T-helper 1 cell treated with Interleukin-12 subunit alpha and Interleukin-12 subunit beta and Interleukin-4 antibody, amounts not matched to agents 30 ng/mL and 1 ng/mL, for 36 hours (primary cell): ENCODE results near the gene SLC34A3. TPM values are rescaled to one million over a fixed set of nuclear protein-coding genes. Genes with fewer than 3 reads are reported as not detected.
"Not testable (repeated sequence)": the region's sequence is repeated elsewhere in the genome, so short reads cannot be mapped to it uniquely, and the experiment has no call there.

Experiments used
- intact Hi-C: fragments of 100-400 bp; cut with micrococcal nuclease; formaldehyde crosslinking; loops from one replicate; pipeline ENCODE4 v1.15.1; 2024
- total RNA-seq: library from RNA; stranded (reverse); gene quantifications from 2 replicates; pipeline ENCODE4 v1.2.3, GENCODE V29; 2022

SLC34A3 gene
- total RNA-seq, 1 donor from 2014 or later, result not detected

DNA sequence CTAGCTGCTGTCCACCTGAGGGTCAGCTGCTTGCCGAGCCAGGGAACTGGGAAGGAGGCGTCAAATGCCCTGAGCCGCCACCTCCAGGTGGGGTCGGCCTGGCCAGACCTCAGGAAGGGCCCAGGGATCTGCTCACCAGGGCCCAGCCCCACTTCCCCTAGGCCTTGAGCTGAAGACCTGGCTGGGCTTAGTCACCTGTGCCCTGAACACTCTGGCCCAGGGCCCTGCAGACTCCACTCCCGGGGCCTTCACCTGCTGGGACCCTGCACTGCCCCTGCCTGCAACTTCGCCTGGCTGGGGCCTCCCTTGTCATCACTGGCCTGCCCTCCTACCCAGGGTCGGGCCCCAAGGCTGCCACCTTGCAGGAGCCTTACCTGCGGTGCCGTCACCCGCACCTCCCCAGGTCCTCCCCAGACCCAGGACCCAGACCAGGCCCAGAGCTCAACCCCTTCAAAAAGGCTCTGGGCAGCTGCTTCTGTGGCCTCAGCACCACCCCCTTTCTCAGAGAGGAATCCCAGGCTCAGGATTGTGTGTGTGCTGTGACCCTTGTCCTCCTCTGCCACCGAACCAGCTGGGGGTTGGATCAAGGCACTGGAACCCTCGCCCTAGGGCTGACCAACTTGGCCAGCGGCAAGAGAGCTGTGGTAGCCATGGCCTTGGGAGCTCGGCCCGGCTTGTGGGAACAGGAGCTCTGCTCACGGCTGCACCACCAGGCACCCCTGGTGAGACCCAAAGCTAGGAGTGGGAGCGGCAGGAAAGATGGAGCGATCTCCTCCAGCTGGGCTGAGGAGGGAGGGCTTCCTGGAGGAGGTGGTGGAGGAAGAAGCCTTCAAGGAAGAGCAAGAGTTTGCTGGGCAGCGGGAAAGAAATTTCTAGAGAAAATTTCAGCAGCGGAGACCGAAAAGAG, 23.3 kb downstream of the SLC34A3 start:
- intact Hi-C loops, result no loop called here

DNA sequence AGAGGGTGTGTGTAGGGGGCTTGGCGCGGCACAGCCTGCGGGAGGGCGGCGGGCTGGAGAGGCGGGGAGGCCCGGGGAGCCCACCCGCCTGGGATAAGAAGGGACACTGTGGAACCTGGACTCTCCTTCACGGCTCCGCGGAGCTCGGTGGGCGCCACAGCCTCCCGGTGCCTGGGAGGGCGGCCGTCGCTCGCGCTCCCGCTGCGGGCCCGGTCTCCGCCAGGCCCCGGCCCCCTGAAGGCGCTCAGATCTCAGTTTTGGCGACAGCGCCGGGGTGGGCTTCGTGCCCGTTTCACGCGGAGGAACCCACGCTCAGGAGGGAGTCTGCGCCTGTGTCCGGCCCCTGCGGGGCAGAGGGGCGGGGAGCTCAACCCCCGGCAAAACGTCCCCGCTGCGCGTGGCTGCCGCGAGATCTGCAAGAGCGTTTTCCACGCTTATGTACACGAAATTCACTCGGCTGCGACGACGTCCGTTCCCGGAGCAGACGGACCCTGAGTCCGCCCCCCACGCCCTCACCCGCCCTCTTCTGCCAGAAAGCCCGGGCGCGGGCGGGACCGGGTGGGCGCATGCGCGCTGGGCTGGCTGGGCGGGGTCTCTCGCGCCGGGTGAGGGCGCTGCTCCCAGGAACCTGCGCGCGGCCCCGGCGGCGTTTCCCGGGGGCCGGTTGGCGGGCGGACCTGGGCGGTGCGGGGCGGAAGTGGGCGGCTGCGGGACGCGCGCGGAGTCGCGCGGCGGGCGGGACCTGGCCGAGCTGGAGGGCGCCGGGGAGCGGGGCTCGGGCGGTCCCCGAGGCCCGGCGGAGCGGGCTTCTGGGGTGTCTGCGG, 24.1 kb downstream of the SLC34A3 start, which contains the start of gene NELFB:
TSS of gene NELFB (plus strand) at position 704 of the 824 bp plus-strand sequence.
- intact Hi-C loops, result loop anchor here (1.0 kb wide), 6 partner anchors 14 to 169 kb away; partner anchors contain the start of genes ANAPC2, MAN1B1, NDOR1 and SSNA1

DNA sequence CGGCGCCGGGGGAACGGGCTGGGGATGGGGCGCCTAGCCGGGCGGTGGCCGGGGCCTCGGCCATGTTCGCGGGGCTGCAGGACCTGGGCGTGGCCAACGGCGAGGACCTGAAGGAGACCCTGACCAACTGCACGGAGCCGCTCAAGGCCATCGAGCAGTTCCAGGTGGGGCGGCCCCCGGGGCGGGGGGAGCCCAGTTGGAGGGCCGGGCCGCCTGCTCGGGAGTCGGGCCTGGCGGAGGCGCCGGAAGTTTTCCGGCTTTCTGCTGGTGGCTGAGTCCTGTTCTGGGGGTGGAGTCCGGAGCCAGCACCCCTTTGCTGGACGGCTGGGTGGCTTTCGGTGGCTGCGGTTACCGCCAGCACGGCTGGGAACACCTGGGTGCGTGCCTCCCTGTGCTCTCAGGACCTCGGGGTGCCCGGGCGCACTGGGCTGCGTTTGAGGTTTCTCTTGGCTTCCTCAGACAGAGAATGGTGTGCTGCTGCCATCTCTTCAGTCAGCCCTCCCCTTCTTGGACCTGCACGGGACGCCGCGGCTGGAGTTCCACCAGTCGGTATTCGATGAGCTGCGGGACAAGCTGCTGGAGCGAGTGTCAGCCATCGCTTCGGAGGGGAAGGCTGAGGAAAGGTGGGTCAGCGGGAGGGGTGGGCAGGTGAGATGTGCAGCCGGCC, 24.9 kb downstream of the SLC34A3 start:
- intact Hi-C loops, result loop anchor here (1.0 kb wide), 6 partner anchors 14 to 169 kb away; partner anchors contain the start of genes ANAPC2, MAN1B1, NDOR1 and SSNA1

DNA sequence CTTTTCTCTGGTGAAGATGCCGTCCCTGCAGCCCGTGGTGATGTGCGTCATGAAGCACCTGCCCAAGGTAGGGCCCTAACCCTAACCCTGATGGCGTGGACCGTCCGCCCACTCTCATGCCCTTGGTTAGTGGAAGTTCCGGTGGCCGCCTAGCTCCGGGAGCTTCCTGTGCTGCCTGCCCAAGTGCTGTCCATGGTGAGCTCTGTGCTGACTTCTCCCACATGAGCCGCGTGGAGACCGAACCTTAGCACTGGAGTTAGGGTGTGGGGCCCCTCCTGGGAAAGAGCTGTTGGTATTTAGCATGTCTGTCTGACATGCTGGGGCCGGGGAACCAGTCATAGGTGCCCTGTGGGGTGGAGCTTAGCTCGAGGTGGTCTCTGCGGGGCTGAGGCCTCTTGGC, 25.7 kb downstream of the SLC34A3 start:
- intact Hi-C loops, result no loop called here

DNA sequence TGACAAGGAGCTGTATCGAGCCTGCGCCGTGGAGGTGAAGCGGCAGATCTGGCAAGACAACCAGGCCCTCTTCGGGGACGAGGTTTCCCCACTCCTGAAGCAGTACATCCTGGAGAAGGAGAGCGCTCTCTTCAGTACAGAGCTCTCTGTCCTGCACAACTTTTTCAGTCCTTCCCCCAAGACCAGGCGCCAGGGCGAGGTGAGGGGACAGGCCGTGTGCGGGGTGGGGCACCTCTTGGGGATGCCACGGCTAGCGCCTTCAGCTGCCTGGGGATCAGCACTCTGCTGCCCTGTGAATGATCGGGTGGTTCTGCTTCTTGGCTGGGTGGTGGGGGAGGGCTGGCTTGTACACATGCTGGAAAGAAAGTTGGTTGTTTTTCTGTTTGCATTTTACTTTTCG, 26.2 kb downstream of the SLC34A3 start:
- intact Hi-C loops, result no loop called here

DNA sequence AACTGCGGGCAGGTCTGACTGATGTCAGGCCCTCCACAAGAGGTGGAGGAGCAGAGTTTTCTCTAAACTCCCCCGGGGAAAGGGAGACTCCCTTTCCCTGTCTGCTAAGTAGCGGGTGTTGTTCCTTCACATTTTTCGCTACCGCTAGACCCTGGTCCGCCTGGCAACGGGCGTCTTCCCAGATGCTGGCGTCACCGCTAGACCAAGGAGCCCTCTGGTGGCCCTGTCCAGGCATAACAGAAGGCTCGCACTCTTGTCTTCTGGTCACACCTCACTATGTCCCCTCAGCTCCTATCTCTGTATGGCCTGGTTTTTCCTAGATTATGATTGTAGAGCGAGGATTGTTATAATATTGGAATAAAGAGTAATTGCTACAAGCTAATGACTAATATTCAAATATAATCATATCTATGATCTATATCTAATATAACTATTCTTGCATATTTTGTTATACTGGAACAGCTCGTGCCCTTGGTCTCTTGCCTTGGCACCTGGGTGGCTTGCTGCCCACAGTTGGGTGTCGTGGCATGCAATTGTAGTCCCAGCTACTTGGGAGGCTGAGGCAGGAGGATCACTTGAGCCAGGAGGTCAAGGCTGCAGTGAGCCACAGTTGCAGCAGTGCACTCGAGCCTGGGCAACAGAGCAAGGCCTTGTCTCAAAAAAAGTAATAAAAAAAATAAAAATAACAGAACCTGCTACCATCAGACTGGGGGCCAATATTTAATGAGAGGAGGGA, 31.6 kb downstream of the SLC34A3 start:
- intact Hi-C loops, result not testable (repeated sequence)

DNA sequence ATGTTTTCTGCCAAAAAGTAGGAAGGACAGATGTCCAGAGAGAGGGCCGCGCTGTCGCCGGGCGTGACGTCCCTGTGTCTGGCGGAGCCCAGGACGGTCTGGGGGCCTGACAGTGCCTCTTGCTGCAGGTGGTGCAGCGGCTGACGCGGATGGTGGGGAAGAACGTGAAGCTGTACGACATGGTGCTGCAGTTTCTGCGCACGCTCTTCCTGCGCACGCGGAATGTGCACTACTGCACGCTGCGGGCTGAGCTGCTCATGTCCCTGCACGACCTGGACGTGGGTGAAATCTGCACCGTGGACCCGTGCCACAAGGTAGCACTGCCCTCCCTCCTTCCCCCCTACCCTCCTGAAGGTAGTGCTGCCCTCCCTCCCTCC, 32.2 kb downstream of the SLC34A3 start:
- intact Hi-C loops, result no loop called here

DNA sequence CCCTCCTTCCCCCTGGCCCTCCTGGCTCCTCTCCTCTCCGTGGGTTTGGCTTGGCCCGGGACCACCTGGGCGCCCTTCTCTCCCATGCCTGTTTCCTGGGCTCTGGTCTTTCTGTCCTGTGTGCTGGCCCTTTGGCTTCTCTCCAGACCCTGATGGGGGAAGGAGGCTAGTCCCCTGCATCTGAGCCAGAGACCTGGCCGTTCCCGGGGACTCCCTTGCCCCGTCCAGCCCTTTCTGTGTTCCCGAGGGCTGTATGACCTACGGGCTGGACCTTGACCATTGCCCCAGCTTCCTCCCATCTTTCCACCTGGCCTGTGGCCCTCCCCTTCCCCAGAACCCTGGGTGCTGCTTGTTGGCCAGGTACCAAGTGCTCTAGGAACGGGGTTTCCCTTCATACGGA, 32.8 kb downstream of the SLC34A3 start:
- intact Hi-C loops, result no loop called here

DNA sequence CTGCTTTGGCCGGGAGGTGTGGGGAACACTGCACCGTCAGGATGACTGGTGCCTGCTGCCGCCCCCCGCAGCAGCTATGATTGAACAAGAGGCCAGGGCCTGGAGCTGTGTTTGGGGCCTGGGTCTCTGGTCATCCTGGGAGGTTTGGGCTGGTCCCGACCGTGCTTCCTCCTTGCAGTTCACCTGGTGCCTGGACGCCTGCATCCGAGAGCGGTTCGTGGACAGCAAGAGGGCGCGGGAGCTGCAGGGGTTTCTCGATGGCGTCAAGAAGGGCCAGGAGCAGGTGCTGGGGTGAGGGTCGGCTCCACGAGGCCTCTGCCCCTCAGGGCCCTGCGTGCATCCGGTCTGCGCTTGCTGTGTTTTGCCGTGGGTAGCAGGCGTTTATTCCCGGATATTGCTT, 33.4 kb downstream of the SLC34A3 start:
- intact Hi-C loops, result no loop called here

DNA sequence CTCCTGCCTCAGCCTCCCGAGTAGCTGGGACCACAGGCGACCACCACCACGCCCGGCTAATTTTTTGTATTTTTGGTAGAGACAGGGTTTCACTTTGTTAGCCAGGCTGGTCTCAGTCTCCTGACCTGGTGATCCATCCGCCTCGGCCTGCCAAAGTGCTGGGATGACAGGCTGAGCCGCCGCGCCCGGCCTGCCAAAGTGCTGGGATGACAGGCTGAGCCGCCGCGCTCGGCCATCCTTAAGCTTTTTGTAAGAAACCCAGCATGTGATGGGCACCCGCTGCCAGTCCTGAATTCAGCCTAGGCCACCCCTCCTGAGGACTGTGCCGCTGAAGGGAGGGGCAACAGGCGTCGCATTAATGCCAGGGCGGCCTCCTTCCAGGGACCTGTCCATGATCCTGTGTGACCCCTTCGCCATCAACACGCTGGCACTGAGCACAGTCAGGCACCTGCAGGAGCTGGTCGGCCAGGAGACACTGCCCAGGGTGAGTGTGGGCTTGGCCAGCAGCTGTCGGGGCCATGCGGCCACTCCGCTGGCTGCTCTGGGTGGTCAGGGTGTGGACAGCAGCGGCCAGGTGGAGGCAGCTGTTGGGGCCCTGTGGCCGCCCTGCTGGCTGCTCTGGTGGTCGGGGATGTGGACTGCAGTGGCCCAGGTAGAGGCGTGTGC, 34.9 kb downstream of the SLC34A3 start:
- intact Hi-C loops, result no loop called here

DNA sequence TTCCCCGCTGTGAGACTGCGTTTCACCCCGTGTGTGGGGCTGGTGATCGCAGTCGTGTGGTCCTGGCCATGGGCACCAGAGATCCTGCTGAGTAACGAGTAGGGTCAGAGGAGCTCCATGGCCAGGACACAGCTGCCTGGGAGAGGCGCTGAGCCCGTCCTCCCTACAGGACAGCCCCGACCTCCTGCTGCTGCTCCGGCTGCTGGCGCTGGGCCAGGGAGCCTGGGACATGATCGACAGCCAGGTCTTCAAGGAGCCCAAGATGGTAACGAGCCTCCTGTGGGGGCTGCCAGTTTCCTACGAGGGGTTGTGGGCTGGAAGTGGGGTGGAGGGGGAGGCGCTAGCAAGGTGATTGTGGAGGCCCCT, 35.4 kb downstream of the SLC34A3 start:
- intact Hi-C loops, result no loop called here

DNA sequence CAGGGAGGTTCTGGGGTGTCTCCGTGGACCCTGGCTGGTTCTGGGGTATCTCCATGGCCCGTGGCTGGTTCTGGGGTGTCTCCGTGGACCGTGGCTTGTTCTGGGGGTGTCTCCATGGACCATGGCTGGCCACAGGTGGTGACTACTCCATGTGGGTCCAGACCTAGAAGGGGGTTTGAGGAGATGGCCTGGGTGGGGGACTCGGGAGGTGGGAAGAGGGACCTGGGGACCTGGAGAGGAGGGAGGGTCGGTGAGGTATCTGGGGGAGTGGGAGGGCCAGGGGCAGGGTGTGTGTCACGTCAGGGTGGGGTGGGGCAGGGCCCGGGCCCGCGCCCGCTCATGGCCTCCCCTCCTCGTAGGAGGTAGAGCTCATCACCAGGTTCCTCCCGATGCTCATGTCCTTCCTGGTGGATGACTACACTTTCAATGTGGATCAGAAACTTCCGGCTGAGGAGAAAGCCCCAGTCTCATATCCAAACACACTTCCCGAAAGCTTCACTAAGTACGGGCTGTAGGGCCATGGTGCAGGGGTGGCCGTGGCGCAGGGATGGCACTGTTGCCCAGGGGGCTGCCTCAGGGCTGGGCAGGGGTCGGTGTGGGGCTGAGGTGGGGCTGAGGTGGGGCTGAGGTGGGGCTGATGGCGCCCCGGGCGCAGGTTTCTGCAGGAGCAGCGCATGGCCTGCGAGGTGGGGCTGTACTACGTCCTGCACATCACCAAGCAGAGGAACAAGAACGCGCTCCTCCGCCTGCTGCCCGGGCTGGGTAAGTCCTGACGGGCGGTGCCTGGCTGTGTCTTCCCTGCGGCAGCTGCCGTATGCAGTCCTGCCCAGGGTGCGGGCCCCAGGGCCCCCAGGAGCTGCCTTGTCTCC, 36.1 kb downstream of the SLC34A3 start:
- intact Hi-C loops, result no loop called here

DNA sequence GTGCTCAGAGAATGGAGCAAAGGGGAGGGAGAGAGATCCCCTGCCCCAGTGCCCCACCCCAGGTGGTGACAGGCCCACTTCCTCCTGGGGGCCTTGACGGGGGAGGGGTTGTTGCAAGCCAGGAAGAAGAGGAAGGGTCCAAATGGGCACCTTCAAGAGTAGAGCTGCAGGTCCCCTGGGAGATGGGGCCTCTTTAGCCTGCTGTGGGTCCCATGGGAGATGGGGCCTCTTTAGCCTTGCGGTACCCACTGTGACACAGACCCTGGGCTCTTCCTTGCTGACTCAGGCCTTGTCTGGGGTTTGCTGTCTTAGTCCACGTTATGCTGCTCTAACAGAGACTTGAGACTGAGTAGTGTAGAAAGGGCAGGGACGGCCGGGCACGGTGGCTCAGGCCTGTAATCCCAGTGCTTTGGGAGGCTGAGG, 37.2 kb downstream of the SLC34A3 start:
- intact Hi-C loops, result no loop called here

DNA sequence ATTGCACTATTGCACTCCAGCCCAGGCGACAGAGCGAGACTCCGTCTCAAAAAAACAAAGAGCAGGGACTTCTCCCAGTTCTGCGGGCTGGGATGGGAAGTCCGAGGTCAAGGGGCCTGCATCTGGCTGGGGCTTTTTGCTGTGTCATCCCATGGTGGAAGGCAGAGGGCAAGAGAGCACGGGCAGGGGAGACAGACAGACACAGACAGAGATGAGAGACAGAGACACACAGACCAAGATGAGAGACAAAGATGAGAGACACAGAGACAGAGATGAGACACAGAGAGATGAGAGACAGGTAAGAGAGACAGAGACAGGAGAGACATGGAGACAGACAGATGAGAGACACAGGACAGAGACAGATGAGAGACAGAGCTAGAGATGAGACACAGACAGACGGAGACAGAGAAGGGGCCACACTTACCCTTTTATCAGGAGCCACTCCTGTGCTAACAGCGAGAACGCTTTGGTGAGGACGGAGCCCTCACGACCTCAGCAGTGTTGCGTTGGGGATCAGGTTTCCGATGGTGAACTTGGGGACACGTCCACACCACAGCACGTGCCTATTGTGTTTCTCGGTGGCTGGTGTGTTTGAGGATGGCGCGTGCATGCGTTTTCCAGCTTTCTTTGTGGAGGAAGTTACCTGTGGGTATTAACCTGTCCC, 38.0 kb downstream of the SLC34A3 start:
- intact Hi-C loops, result no loop called here

DNA sequence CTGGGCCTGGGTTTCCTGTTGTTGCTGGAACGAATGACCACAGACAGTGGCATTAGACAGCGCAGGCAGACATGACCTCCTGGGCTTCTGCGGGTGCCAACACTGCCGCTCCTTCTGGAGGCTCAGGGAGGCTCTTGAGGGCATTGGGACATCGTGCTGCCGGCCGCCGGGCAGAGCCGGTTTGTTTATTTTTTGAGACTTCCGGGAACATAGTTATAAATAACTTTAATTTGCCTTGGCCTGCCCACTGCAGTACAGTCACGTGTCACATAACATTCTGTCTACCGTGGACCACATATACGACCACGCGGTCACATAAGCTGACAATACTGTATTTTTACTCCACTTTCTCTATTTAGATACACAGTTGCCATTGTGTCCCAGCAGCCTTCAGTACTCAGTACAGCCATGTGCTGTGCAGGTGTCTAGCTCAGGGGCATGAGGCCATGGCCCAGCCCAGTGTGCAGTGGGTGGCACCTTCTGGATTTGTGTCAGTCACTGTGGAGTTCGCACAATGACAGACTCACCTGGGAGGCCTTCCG, 38.6 kb downstream of the SLC34A3 start:
- intact Hi-C loops, result no loop called here

DNA sequence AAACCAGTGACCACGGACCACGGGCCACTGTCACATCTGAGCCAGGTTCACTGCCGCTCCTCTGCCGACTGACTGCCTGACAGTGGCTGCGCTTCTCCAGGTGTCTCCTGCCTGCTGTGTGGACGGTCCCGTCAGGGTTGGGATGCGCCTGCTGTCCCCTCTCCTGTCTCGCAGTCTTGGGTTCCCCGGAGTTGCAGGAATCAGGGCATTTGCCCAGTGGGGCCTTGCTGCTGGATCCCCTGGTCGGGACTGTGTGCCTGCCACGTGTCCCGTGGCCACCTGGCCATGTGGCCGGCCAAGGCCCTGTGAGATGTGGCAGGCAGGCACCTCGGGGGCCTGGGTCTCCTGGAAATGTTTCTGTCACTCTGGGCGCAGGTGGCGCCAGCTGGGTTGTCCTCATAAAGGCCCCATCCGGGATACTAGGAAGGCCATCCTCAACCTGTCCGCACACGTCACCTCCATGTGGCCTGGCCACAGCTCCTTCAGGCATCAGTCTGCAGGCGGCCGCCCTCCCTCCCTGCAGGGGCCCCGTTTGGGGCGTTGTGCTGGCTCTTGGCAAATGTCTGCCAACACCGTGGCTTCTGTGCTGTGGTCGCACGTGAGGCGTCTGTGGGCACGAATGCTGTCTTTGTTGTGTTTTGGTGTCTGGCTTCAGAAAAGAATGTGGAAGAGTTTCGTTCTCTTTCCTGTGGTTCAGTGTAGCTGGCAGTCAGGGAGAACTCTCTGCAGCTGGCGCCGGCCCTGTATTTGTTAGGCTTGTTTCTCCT, 40.4 kb downstream of the SLC34A3 start:
- intact Hi-C loops, result no loop called here

DNA sequence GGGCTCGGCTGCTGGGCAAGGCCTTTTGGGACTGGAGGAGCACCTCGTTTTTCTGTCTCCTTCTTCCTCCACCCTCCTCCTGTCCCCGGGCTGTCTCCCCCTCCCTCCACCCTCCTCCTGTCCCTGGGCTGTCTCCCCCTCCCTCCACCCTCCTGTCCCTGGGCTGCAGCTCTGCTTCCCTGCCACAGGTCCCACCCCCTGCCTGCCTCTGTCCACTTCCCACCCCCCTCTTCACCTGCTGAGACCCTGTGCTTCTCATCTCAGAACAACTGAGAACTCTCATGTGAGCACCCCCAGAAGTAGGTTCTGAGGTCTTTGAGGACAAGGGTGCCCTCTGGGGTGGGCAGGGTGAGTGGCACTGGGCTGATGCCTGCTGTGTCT, 41.0 kb downstream of the SLC34A3 start:
- intact Hi-C loops, result no loop called here
